Left kidney (tissue), 2 donors: Measurements from ENCODE around the gene NT5DC1. TPM values are rescaled to one million over a fixed set of nuclear protein-coding genes. Genes with fewer than 3 reads are reported as not detected.
"Not testable (repeated sequence)": the region's sequence is repeated elsewhere in the genome, so short reads cannot be mapped to it uniquely, and the experiment has no call there.

Experiments used
- DNase-seq: peaks from one replicate; pipeline ENCODE4 v3.0.0-alpha.2; 2013
- polyA plus RNA-seq: library from polyadenylated mRNA; unstranded; fragments of 120-200 nt; gene quantifications from one replicate; pipeline ENCODE4 v1.2.1, GENCODE V29; 2013; ENCODE audit not compliant: insufficient read length

Gene NT5DC1
- polyA plus RNA-seq, 1 donor, result 55.5 TPM

DNA sequence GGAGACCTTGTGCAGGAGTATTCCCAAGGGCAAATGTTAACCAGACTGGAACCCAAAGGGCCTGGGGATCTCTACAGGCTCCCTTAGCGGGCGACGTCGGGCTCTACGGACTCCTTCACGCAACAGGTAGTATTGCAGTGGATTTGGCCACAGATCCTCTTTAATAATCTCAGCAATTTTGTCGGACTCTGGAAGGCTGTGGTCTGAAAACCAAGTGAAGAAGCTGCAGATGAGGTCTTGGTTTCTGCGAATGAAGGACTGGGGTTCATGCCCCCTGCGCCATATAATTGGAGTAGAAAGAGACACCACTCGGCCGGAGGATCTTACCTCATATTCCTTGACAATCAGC is 177.8 kb downstream of the NT5DC1 start:
- no peak for DNase-seq

DNA sequence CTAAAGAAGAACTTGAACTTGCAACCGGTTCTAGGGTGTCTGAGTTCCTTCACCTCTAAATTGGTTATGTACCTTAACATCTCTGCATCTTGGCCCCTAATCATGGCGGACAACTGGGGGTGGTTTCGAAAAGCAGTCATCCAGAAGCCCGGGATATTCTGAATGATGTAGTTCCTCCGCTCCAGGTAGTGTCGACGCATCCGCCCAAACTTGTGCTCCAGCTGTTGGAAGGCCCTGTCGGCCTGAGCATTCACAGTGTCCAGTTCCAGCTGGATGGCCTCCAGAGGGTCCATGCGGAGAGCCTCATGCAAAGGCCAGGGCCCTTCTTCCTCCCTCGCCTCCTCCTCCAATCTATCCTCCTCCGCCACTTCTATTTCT is 178.2 kb downstream of the NT5DC1 start:
- DNase-seq, result peak; percentile 57

DNA sequence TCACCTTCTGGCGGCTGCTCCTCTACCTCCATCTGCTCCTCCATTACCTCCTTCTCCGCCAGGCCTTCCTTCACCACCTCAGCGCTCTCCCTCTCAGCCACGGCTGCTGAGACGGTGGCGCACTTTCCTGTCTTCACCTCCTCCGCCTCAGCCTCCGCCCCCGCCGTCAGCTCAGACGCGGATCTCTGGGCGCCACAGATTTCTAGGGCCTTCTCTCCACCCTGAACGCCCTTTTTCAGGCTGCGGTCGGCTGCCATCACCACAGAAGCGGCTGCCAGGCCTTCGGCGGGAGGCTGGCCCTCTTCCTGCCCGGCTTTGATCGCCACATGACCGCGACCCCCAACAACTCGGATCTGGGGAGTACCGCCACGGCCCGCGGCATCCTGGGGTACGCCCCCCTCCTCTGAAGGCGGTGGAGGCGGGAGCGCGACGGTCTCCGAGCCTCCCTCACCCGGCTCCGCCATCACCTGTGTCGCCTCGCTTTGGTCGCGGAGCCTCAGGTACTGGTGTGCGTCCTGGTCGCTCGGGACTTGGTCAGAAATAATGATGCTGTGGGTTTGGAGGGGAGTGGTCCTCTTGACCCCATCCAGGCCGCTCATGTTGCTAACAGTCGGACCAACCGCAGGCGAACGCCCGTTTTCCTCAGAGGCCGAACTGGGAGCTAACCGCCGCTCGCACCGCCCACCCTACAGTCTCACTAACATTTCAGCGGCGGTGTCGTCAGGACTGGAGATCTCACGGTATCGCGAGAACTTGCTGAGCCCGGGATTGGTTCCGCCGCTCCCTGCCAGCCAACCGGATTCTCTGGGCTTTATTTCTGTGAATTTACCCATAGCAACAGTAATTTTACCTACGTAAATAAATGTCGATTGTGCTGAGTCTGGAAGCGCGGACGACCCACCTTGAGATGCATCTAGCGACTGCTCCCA is 178.8 kb downstream of the NT5DC1 start, which contains the start of gene TSPYL1:
TSPYL1 (minus strand) TSS at position 699 of the 929 bp plus-strand sequence; CDS start at position 599, 100 bp downstream.
- peak; percentile 99 for DNase-seq

DNA sequence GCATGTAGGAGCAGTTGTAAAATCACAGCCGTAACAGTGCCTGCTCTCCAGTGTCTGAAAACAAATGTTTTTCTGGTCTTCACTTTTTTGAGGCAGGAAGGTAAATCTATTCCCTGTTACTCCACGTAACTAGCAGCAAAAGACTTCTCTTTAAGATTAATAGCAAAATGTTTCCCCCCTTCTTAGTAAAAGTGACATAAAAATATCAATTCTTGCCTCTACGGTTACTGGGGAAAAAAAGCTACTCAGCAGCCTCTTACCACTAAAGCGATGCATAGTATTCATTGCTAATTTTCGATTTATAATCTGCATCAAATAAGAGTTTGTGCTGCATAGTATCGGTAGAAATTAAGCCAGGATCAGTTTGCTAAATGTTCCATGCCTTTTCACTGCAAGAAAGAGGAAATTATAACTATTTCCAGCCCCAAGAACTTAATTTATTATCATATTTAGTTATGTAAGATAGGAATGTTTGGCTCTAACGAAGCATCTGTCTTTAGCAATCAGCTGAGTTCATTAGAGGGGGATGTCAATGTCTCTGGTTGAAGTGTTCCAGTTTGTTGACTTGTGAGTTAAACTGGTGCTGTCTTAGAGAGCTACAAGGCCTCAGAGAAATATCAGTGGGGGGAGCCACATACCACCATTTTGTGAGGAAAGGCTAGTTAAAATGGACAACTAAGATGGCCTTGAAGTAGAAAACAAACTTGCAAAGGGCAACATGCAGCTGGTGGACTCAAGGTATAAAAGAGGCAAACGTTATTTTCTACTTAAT is 179.7 kb downstream of the NT5DC1 start:
- peak; percentile 54 for DNase-seq

DNA sequence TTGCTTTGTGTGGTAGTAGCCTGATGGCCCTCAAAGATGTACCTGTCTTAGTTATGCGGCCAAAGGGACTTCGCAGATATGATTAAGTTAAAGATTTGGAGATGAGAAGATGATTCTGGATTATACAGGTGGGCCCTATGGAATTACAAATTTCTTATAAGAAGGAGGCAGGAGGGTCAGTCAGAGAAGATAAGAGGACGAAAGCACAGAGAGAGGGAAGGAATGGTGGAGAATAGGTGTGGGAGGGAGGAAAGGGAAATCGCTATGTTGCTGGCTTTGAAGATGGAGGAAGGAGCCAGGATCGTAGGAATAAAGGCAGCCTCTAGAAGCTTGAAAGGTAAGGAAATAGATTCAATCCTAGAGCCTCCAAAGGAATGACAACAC is 180.3 kb downstream of the NT5DC1 start:
- no peak for DNase-seq

DNA sequence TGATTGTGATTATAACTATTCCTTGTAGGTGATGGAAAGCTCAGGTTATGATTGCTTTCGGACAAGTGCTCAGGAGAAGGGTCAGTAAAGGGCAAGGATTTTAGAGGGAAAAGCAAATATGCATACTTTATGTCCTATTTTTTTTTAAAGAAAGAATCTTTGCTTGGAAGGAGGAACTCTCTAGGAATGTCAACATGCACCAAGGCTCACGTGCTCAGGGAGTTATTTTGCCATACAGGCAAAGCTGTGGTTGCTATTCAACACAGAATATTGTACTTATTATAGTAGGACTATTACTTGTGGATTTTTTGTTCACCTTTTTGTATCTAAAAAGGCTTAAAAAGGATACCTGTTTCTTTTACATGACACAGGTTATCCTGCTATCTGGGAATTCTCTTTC is 182.0 kb downstream of the NT5DC1 start:
- DNase-seq, result no peak

DNA sequence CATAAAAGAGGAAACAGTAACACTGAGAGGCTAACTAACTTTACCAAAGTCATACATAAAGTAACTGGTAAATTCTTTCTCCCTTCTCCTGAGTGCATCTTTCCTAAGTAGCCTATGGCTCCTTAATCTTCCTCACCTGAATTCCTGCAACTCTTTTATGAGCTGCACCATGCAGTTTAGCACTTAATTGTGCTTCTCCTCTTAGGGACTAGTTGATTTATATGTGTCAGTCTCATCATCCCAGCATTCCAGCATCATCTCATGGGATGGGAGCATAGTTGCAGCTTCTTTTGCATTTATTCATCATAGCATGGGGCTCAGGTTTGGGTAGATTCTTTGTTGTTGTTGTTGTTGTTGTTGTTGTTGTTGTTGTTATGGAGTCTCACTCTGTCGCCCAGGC is 182.5 kb downstream of the NT5DC1 start:
- no peak for DNase-seq

DNA sequence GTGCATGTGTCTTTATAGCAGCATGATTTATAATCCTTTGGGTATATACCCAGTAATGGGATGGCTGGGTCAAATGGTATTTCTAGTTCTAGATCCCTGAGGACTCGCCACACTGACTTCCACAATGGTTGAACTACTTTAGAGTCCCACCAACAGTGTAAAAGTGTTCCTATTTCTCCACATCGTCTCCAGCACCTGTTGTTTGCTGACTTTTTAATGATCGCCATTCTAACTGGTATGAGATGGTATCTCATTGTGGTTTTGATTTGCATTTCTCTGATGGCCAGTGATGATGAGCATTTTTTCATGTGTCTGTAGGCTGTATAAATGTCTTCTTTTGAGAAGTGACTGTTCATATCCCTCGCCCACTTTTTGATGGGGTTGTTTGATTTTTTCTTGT is 184.3 kb downstream of the NT5DC1 start:
- DNase-seq, result not testable (repeated sequence)

DNA sequence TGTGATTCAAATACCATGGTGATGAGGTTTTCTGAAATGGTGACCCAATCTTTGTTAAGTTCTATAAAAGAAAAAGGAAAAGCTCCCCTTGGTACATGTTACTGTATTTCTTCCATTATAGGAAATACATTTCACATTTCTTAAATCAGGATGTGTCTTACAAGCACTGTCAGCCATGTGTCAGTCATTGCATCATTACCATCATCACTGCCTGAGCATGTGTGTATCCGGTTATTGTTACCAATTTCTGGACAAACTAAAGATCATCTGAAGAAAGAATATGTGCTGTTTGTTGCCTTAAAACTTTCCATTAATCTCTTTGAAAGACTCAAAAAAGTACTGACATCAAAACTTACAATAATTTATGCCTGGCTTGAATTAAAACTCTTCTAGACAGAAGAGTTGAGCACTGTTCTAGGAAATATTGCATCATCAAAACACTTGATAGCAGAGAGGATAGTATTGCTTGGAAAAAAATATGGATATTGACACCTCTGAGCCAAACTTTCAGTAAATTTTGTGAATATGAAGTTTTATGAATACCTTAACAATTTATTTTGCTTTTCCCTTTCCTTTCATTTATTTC is 186.2 kb downstream of the NT5DC1 start:
- no peak for DNase-seq

DNA sequence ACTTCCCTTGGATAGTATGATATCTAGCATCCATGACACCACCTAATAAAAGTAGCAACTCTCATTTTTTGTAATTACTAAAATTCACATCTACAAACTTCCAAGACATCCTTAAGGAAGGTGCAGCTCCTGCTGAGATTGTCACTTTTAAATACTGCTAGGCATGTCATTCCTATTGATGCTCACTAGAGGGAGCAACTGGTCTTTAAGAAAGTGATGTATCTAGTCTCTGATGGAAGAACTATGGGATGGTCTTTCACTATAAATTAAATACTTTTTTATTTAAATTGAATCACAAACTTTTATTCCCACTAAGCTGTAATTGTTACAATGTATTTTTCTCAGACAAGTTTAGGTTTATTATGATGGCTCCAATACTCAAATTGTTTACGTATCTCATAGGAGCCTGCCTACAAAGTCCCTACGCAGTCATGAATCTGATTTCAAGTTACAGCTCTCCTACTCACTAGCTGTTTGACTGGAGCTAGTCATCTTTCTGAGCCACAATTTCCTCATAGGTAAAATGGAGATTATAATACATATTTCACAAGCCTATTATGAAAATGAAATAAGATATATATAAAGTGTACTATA is 187.1 kb downstream of the NT5DC1 start:
- no peak for DNase-seq

DNA sequence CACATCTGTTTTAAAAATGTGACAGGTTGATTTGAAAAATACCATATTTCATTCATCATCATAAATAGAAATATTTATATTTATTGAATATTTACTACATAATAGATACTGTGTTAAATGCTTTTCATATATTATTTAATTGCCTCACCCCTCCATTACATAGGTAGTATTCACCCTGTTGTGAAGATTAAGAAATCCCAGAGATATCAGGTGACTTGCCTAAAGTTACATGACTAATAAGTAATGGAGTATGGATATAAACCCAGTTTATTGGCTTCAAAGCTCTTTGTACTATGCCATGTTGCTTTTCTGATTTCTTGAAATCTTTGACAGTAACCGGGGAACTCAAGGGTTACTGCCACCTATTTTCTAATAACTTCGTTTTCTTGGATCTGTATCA is 189.2 kb downstream of the NT5DC1 start:
- no peak for DNase-seq

DNA sequence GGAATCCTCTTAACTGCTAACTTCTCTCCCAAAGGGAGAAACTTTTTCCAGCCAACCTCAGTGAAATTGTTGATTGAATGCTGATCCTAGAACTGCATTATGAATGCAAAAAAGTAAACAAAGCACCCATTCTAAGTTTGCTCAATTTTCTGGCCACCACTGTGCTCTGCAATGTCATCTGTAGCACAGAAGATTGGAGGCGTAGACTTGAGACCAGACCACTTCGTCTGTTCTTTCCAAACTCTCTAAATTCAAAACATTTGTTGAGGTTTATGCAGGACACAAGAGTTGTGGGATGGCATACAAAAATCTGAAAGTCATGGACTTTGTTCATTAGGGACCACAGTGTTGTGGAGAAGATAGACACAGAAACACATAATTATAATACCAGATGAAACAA is 190.1 kb downstream of the NT5DC1 start:
- no peak for DNase-seq

DNA sequence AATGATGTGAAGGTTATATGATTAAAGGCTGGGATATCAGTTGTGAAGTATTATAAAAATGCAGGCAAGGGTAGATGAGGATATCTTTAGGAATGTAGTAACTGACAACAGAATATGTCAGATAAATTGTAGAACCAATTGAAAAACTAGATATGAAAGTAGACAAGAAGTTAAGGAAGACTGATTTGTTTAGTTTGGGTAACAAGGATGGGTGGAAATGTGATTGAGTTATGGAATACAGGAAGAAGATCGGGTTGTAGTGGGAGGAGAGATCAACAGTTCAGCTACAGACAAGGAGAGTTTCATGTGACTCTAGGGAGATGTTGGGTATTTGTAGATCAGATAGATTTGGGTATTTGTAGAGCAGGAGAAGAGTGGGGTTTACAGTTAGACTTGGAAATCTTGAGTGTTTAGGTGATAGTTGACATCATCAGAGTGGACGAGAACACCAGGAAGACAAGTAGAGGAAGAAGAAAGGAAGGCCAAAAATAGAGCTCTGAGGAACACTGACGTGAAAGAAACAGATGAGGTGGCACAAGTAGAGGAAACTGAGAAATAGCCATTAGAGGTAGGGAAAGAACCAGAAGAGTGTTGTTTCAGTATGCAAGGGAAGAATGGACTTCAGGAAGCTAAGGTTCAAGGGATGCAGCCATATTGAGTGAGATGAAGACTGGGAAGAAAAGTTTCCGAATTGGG is 191.2 kb downstream of the NT5DC1 start:
- no peak for DNase-seq

DNA sequence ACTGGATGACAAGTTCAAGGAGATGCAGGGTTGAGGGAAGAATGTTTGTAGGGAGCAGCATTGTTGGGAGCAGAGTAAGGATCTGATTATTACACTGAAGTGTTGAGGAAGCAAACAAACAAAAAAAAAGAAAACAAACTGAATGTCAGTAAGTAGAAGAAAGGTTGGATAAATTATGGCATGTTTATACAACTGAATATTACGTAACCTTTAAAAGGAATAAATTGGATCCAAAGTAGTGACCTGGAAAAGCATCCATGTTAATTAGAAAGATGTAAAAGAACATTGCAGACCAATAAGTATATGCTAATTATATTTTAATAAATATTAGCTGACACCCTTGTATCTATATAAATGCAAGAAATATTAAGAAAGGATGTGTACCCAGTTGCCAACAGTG is 191.9 kb downstream of the NT5DC1 start:
- no peak for DNase-seq

DNA sequence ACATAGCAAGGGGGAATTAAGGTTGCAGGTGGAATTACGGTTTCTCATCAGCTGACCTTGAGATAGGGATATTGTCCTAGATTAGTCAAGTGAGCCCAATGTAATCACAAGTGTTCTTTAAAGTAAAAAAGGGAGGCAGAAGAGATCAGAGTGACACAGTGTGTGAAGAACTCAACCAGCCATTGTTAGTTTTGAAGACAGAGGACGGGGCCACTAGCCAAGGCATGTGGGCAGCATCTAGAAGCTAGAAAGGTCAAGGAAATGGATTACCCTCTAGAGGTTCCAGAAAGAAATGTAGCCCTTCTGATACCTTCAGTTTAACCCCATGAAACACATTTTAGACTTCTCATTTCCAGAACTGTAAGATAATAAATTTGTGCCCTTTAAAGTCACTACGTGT is 197.6 kb downstream of the NT5DC1 start:
- DNase-seq, result no peak

DNA sequence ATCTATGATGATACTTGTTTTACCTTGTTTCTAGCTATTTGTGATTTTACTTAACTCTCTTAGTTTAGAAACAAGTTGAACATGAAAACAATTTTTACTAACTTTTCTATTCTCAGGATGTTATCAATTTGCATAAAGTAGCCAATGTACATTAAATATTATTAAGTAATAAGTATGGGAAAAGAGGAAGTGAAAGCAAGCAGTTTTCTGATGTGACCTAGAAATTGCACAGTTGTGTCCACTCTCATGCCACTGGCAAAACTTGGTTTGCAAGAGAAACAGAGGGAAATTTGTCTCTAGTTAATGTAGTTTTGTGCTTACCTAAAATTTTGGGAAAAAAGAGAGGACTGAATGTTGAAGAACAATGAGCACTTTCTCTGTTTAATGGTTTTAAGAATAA is 198.3 kb downstream of the NT5DC1 start:
- no peak for DNase-seq

Other genes with a start within 250 kb of the NT5DC1 start
- 5.8 TPM for gene FRK, start 40.0 kb upstream of the NT5DC1 start, polyA plus RNA-seq
- gene COL10A1, start 25.3 kb downstream of the NT5DC1 start, polyA plus RNA-seq, result 0.55 TPM
- gene TSPYL4, start 153.2 kb downstream of the NT5DC1 start, polyA plus RNA-seq, result 63.1 TPM
- 103 TPM for gene TSPYL1, start 179.1 kb downstream of the NT5DC1 start, polyA plus RNA-seq